Measurements from ENCODE around the gene PLCD3.

- TF ChIP-seq CTCF (conservative IDR thresholded peaks at IDR 0.05 in 1 of 2, IDR thresholded peaks at IDR 0.05 in 1 of 2; ENCODE audit: low read depth in 1 of 2, low read length in 2 of 2) (no peak), EZH2 (IDR thresholded peaks at IDR 0.05; ENCODE audit: low read length, missing control alignments) (no peak)
Observed at GRCh38 chr17:45138911-45139532, 6.7 kb upstream of the PLCD3 start.
